ENCODE results near the gene POU3F2. TPM values are rescaled to one million over a fixed set of nuclear protein-coding genes. Genes with fewer than 3 reads are reported as not detected.

POU3F2 gene
- total RNA-seq, 1 donor from 2014 or later: 0.05 TPM

- Mint-ChIP-seq H3K27me3 (ENCODE audit: low read depth) (peaks cover 2% of the 10 kb centered on the region), H3K27ac (ENCODE audit: unreplicated experiment) (no peak overlapping the region), H3K4me3 (ENCODE audit: unreplicated experiment) (no peak overlapping the region), H3K9me3 (ENCODE audit: low read depth) (peaks cover 9% of the 10 kb centered on the region), H3K36me3 (ENCODE audit: low read depth) (no peaks in the 10 kb centered on the region), H3K4me1 (ENCODE audit: low read depth) (no peaks in the 10 kb centered on the region)
- DNase-seq (ENCODE audit: low spot score): no peak
- no peak for TF ChIP-seq CTCF (IDR thresholded peaks at IDR 0.05)
These were observed 33.5 kb upstream of the POU3F2 start for GRCh38 chr6:98800866-98801265.

GRCh38 chr6:98808541-98809210, 25.7 kb upstream of the POU3F2 start:
- no peak overlapping the region for H3K4me3 Mint-ChIP-seq (ENCODE audit: unreplicated experiment)
- peak overlapping the region; percentile 33 for H3K27ac Mint-ChIP-seq (ENCODE audit: unreplicated experiment)
- no peak for DNase-seq (ENCODE audit: low spot score)
- H3K36me3 Mint-ChIP-seq (ENCODE audit: low read depth): no peaks in the 10 kb centered on the region
- peaks cover 7% of the 10 kb centered on the region for H3K4me1 Mint-ChIP-seq (ENCODE audit: low read depth)
- H3K9me3 Mint-ChIP-seq (ENCODE audit: low read depth): peaks cover 12% of the 10 kb centered on the region
- TF ChIP-seq CTCF (IDR thresholded peaks at IDR 0.05): no peak
- peaks cover 2% of the 10 kb centered on the region for H3K27me3 Mint-ChIP-seq (ENCODE audit: low read depth)

- Mint-ChIP-seq H3K27me3 (ENCODE audit: low read depth) (no peaks in the 10 kb centered on the region), H3K9me3 (ENCODE audit: low read depth) (peaks cover 9% of the 10 kb centered on the region)
- no peak for DNase-seq (ENCODE audit: low spot score)
These were observed 22.2 kb upstream of the POU3F2 start for GRCh38 chr6:98812220-98812619.

GRCh38 chr6:98816799-98817198, 17.6 kb upstream of the POU3F2 start:
- H3K27ac Mint-ChIP-seq (ENCODE audit: unreplicated experiment): no peak overlapping the region
- no peak for TF ChIP-seq CTCF (IDR thresholded peaks at IDR 0.05)
- no peak for DNase-seq (ENCODE audit: low spot score)
- peaks cover 14% of the 10 kb centered on the region for H3K9me3 Mint-ChIP-seq (ENCODE audit: low read depth)
- peaks cover 3% of the 10 kb centered on the region for H3K36me3 Mint-ChIP-seq (ENCODE audit: low read depth)
- no peak overlapping the region for H3K4me3 Mint-ChIP-seq (ENCODE audit: unreplicated experiment)
- H3K4me1 Mint-ChIP-seq (ENCODE audit: low read depth): no peaks in the 10 kb centered on the region
- H3K27me3 Mint-ChIP-seq (ENCODE audit: low read depth): peaks cover 23% of the 10 kb centered on the region

More at GRCh38 chr6:98812220-98812619, 22.2 kb upstream of the POU3F2 start:
- Mint-ChIP-seq H3K4me1 (ENCODE audit: low read depth) (peaks cover 7% of the 10 kb centered on the region), H3K27ac (ENCODE audit: unreplicated experiment) (no peak overlapping the region), H3K36me3 (ENCODE audit: low read depth) (peaks cover 3% of the 10 kb centered on the region), H3K4me3 (ENCODE audit: unreplicated experiment) (no peak overlapping the region)
- no peak for TF ChIP-seq CTCF (IDR thresholded peaks at IDR 0.05)

- Mint-ChIP-seq H3K4me3 (ENCODE audit: unreplicated experiment) (no peak overlapping the region), H3K36me3 (ENCODE audit: low read depth) (no peaks in the 10 kb centered on the region), H3K27ac (ENCODE audit: unreplicated experiment) (no peak overlapping the region), H3K9me3 (ENCODE audit: low read depth) (peaks cover 5% of the 10 kb centered on the region), H3K27me3 (ENCODE audit: low read depth) (peaks cover 62% of the 10 kb centered on the region), H3K4me1 (ENCODE audit: low read depth) (peaks cover 15% of the 10 kb centered on the region)
- no peak for DNase-seq (ENCODE audit: low spot score)
- TF ChIP-seq CTCF (IDR thresholded peaks at IDR 0.05): no peak
These were observed 12.5 kb upstream of the POU3F2 start for GRCh38 chr6:98821756-98822405.
